Thyroid gland (tissue), 4 donors: ENCODE results near the gene COX7B2. TPM values are rescaled to one million over a fixed set of nuclear protein-coding genes. Genes with fewer than 3 reads are reported as not detected.

ENCODE experiments used
- DNase-seq, 2 donors: peaks; one replicate each; pipeline ENCODE4 v3.0.0-alpha.2; 2019
- H3K27ac ChIP-seq, 3 donors: fragments of 200-600 bp; sonication (generic); 1 replicate in 2 of 3; 2 replicates in 1 of 3; pipeline ENCODE4 v1.5.1; 2016 to 2019; ENCODE audit warnings: mild to moderate bottlenecking in 1 of 3, moderate library complexity in 1 of 3
- H3K27me3 ChIP-seq: fragments of 200-600 bp; sonication (generic); one replicate; pipeline ENCODE4 v1.5.1; 2019
- H3K36me3 ChIP-seq, 2 donors: fragments of 200-600 bp; sonication (generic); one replicate each; pipeline ENCODE4 v1.5.1; 2016 to 2019
- H3K4me1 ChIP-seq, 2 donors: fragments of 200-600 bp; sonication (generic); one replicate each; pipeline ENCODE4 v1.5.1; 2017 to 2019
- H3K4me3 ChIP-seq, 3 donors: fragments of 200-600 bp; sonication (generic); replicated peaks in 1 of 3; 1 replicate in 2 of 3; 2 replicates in 1 of 3; pipeline ENCODE4 v1.5.1; 2016; ENCODE audit warnings: mild to moderate bottlenecking in 1 of 3
- H3K9me3 ChIP-seq: fragments of 200-600 bp; sonication (generic); one replicate; pipeline ENCODE4 v1.5.1; 2017
- POLR2A ChIP-seq, 2 donors: fragments of 450-650 bp; IDR thresholded peaks; one replicate each; pipeline ENCODE4 v1.6.1; 2017; ENCODE audit warnings: antibody characterized with exemption in 2 of 2, mild to moderate bottlenecking in 2 of 2, moderate library complexity in 1 of 2
- WGBS, 2 donors: methylation state at CpG; one replicate each; pipeline ENCODE4 v1.1.5; 2017; 5-methylcytosine and 5-hydroxymethylcytosine counted together
- intact Hi-C: fragments of 100-400 bp; cut with DNase I; formaldehyde crosslinking; loops from one replicate; pipeline ENCODE4 v1.15.1; 2023
- total RNA-seq, 4 donors: library from RNA; depleted of rRNA; stranded (reverse); fragments of >200 nt; gene quantifications; one replicate each; pipeline ENCODE4 v1.2.3, GENCODE V29; 2016
- TF ChIP-seq, protein P1 (sequence below), 6 experiments: fragments of 200-600 bp in 3 of 6; fragments of 450-650 bp in 3 of 6; sonication (generic) in 3 of 6; IDR thresholded peaks; one replicate each; pipeline ENCODE4 v1.5.1; 2016 to 2019; ENCODE audit warnings: antibody characterized with exemption in 6 of 6, mild to moderate bottlenecking in 2 of 6, inconsistent platforms in 1 of 6, moderate library complexity in 1 of 6

Gene COX7B2
- total RNA-seq, 4 donors from 2014 or later, result not detected

DNA sequence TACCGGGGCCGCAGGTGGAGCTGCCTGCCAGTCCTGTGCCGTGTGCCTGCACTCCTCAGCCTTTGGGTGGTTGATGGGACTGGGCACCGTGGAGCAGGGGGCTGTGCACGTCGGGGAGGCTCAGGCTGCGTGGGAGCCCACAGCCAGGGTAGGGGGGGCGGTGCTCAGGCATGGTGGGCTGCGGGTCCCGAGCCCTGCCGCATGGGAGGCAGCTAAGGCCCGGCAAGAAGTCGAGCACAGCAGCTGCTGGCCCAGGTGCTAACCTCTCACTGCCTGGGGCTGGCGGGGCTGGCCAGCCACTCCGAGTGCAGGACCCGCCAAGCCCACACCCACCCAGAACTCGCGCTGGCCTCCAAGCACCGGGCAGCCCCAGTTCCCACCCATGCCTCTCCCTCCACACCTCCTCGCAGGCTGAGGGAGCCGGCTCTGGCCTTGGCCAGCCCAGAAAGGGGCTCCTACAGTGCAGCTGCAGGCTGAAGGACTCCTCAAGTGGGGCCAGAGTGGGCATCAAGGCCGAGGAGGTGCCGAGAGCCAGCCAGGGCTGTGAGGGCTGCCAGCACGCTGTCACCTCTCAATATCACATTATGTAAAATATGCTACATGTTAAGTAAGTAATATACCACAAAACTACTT is 104.1 kb downstream of the COX7B2 start:
- no peaks in the 10 kb centered on the region for H3K4me1 ChIP-seq
- no peaks in the 10 kb centered on the region for H3K9me3 ChIP-seq
- no peak overlapping the region for H3K27ac ChIP-seq
- H3K4me3 ChIP-seq, result no peak overlapping the region
- WGBS, 2 donors, result 88 to 93% methylated on average over 10 to 11 of the region's 24 CpGs
- intact Hi-C loops, result no loop called here
- no peak for DNase-seq
- H3K36me3 ChIP-seq, result no peaks in the 10 kb centered on the region
- H3K27me3 ChIP-seq, result no peaks in the 10 kb centered on the region
- TF ChIP-seq, protein P1, sequence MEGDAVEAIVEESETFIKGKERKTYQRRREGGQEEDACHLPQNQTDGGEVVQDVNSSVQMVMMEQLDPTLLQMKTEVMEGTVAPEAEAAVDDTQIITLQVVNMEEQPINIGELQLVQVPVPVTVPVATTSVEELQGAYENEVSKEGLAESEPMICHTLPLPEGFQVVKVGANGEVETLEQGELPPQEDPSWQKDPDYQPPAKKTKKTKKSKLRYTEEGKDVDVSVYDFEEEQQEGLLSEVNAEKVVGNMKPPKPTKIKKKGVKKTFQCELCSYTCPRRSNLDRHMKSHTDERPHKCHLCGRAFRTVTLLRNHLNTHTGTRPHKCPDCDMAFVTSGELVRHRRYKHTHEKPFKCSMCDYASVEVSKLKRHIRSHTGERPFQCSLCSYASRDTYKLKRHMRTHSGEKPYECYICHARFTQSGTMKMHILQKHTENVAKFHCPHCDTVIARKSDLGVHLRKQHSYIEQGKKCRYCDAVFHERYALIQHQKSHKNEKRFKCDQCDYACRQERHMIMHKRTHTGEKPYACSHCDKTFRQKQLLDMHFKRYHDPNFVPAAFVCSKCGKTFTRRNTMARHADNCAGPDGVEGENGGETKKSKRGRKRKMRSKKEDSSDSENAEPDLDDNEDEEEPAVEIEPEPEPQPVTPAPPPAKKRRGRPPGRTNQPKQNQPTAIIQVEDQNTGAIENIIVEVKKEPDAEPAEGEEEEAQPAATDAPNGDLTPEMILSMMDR (IDR thresholded peaks at IDR 0.05), result no peak
- no peak for TF ChIP-seq POLR2A (IDR thresholded peaks at IDR 0.05)

DNA sequence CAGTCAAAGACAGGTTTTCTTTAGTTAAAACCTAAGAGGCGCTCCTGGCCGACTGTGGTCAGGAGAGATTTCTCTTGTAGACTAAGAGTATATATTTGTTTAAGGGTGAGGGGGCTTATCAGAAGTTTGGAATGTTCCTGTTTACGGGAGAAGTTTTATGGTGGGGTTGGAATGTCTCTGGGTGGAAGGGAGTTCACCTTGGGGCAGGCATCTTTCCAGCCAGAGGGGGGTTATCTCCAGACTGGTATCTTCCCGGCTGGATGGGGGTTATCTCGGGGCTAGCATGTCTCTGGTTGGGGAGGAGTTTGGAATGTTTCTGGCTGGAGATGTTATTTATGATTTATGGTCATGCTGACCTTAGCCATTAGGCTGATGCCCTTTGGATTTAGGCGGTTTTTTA is 116.0 kb downstream of the COX7B2 start:
- no peaks in the 10 kb centered on the region for H3K9me3 ChIP-seq
- DNase-seq, result no peak
- H3K27ac ChIP-seq, result no peak overlapping the region
- no peaks in the 10 kb centered on the region for H3K36me3 ChIP-seq
- H3K4me3 ChIP-seq, result no peak overlapping the region
- no peaks in the 10 kb centered on the region for H3K27me3 ChIP-seq
- intact Hi-C loops, result no loop called here
- WGBS, 2 donors, result 73 to 74% methylated on average over 6 of the region's 6 CpGs
- H3K4me1 ChIP-seq, result no peaks in the 10 kb centered on the region
- no peak for TF ChIP-seq POLR2A (IDR thresholded peaks at IDR 0.05)
- TF ChIP-seq, protein P1 (IDR thresholded peaks at IDR 0.05), result no peak

DNA sequence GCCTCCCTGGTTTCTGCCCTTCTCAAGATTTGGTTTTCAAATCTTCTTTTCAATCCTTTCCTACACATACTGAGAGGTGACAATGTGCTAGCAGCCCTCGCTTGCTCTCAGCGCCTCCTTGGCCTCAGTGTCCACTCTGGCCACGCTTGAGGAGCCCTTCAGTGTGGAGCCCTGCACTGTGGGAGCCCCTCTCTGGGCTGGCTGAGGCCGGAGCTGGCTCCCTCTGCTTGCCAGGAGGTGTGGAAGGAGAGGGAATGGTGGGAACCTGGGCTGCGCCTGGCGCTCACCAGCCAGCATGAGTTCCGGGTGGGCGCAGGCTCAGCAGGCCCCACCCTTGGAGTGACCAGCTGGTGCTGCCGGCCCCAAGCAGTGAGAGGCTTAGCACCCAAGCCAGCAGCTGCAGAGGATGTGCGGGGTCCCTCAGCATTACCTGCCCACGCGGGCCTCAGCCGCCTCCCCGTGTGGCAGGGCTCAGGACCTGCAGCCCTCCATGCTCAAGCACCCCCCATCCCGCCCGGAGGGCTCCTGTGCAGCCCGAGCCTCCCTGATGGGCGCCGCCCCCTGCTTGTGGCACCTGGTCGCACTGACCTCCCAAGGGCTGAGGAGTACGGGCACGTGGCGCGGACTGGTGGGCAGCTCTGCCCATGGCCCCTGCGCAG is 127.5 kb downstream of the COX7B2 start:
- Histone ChIP-seq H3K36me3 (no peaks in the 10 kb centered on the region), H3K4me1 (no peaks in the 10 kb centered on the region), H3K27me3 (no peaks in the 10 kb centered on the region), H3K9me3 (no peaks in the 10 kb centered on the region), H3K4me3 (no peak overlapping the region), H3K27ac (no peak overlapping the region)
- intact Hi-C loops, result no loop called here
- no peak for TF ChIP-seq POLR2A (IDR thresholded peaks at IDR 0.05)
- TF ChIP-seq, protein P1 (IDR thresholded peaks at IDR 0.05), result no peak
- 92 to 95% methylated on average over 17 to 19 of the region's 25 CpGs for WGBS, 2 donors
- no peak for DNase-seq

DNA sequence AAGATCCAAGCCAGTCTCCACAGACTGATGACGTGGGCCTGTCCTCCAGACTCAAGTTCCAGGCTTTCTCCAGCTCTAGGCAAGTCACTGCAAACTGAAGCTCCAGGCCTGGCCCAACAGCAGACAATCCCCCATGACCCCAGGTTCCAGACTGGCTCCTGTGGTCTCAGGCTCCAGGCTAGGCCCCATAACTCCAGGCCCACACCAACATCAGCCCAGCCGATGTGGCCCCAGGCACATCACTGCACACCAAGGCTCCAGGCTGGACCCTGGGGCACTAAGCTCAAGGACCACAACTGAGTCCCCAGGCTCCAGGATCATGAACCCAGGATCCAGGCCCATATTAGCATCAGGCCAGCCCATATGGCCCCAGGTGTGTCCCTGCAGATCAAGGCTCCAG is 143.6 kb downstream of the COX7B2 start:
- no peaks in the 10 kb centered on the region for H3K27me3 ChIP-seq
- WGBS, 2 donors, result 94 to 100% methylated on average over 1 to 2 of the region's 2 CpGs
- no peak for DNase-seq
- no peak overlapping the region for H3K27ac ChIP-seq
- intact Hi-C loops, result no loop called here
- no peak for TF ChIP-seq POLR2A (IDR thresholded peaks at IDR 0.05)
- TF ChIP-seq, protein P1 (IDR thresholded peaks at IDR 0.05), result no peak
- H3K36me3 ChIP-seq, result no peaks in the 10 kb centered on the region
- H3K9me3 ChIP-seq, result no peaks in the 10 kb centered on the region
- H3K4me3 ChIP-seq, result no peak overlapping the region
- no peaks in the 10 kb centered on the region for H3K4me1 ChIP-seq

DNA sequence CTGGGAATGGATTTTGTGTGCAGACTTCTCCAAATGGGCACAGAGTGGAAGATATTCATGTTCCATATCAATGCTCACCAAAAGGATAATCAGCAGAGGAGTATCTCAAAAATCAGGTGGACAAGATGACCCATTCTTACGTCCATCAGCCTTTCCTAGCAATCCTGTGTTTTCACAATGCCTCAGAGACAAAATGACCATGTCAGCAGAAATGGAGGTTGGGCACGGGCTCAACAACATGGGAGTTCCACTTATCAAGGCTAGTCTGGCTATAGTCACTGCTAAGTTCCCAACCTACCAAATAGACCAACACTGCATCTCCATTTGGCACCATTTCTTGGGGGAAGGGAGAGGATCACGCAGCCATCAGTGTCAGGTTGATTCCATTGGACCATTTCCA is 179.0 kb downstream of the COX7B2 start:
- no peak for TF ChIP-seq POLR2A (IDR thresholded peaks at IDR 0.05)
- TF ChIP-seq, protein P1 (IDR thresholded peaks at IDR 0.05), result no peak
- Histone ChIP-seq H3K27me3 (no peaks in the 10 kb centered on the region), H3K4me1 (no peaks in the 10 kb centered on the region), H3K36me3 (no peaks in the 10 kb centered on the region), H3K4me3 (no peak overlapping the region), H3K27ac (no peak overlapping the region), H3K9me3 (no peaks in the 10 kb centered on the region)
- WGBS, 2 donors, result 67 to 70% methylated on average over 3 of the region's 3 CpGs
- intact Hi-C loops, result no loop called here
- no peak for DNase-seq
